Measurements from ENCODE around the gene RIF1. TPM values are rescaled to one million over a fixed set of nuclear protein-coding genes. Genes with fewer than 3 reads are reported as not detected.

The RIF1 gene
- total RNA-seq, 1 experiment from 2014 or later, result 40.4 TPM

Small RNA genes within 50 kb of the gene (small RNA-seq; reads per million reads assigned to genes)
- gene MIR4773-1 (not detected), gene RN7SL124P (not detected)

Other genes with a start within 250 kb of the RIF1 start
- gene RBM43, start 148.0 kb upstream of the RIF1 start, total RNA-seq (2014; rRNA removed; shearing (Covaris generic); ENCODE audit: low replicate concordance), result 3.7 and 4.5 TPM in 2 replicates
- gene NMI, start 120.2 kb upstream of the RIF1 start, total RNA-seq (2014; rRNA removed; shearing (Covaris generic); ENCODE audit: low replicate concordance), result 5.3 TPM in 2 replicates
- not detected in 2 replicates for gene TNFAIP6, start 52.3 kb upstream of the RIF1 start, total RNA-seq (2014; rRNA removed; shearing (Covaris generic); ENCODE audit: low replicate concordance)

Data from Karpas-422 (cell line).